Activated CD8-positive, alpha-beta T cell treated with anti-CD3 and anti-CD28 coated beads, Interleukin-2, amount 10 ng/mL, durations not matched to agents 7 days and 5 days (primary cell): ENCODE measurements around the gene IFT81. TPM values are rescaled to one million over a fixed set of nuclear protein-coding genes. Genes with fewer than 3 reads are reported as not detected.

Experiments
- ATAC-seq: fragments of 150-1000 bp; cut with Tn5 transposase; one replicate; pipeline ENCODE4 v1.10.0; 2021; ENCODE audit warnings: moderate library complexity
- CTCF ChIA-PET: fragments of 350-600 bp; sonication (Branson Sonifier 250); formaldehyde crosslinking; loops from one replicate; lab custom pipeline; 2021; ENCODE audit warnings: antibody characterized with exemption; lab: Charles Lee
- POLR2A ChIA-PET: fragments of 350-600 bp; sonication (Branson Sonifier 250); formaldehyde crosslinking; loops from one replicate; lab custom pipeline; 2021; ENCODE audit warnings: antibody characterized with exemption; lab: Charles Lee
- DNase-seq: peaks from one replicate; pipeline ENCODE4 v3.0.0-alpha.2; 2020
- H3K27ac Mint-ChIP-seq: one replicate; pipeline ENCODE4 v1.8.0; 2021; ENCODE audit warnings: mild to moderate bottlenecking, mixed read lengths
- H3K27me3 Mint-ChIP-seq: one replicate; pipeline ENCODE4 v1.8.0; 2021; ENCODE audit warnings: low read depth, mixed read lengths
- H3K36me3 Mint-ChIP-seq: one replicate; pipeline ENCODE4 v1.8.0; 2021; ENCODE audit warnings: low read depth, mixed read lengths
- H3K4me1 Mint-ChIP-seq: one replicate; pipeline ENCODE4 v1.8.0; 2021; ENCODE audit warnings: low read depth, mixed read lengths
- H3K4me3 Mint-ChIP-seq: one replicate; pipeline ENCODE4 v1.8.0; 2021; ENCODE audit warnings: mild to moderate bottlenecking, mixed read lengths
- H3K9me3 Mint-ChIP-seq: one replicate; pipeline ENCODE4 v1.8.0; 2022; ENCODE audit warnings: mixed read lengths; ENCODE audit not compliant: insufficient read depth
- total RNA-seq, 2 experiments: library from RNA; stranded (reverse); gene quantifications; one replicate each; pipeline ENCODE4 v1.2.3, GENCODE V29; 2021

The IFT81 gene
- total RNA-seq, 2 experiments from 2014 or later: 1.5 to 2.1 TPM

DNA sequence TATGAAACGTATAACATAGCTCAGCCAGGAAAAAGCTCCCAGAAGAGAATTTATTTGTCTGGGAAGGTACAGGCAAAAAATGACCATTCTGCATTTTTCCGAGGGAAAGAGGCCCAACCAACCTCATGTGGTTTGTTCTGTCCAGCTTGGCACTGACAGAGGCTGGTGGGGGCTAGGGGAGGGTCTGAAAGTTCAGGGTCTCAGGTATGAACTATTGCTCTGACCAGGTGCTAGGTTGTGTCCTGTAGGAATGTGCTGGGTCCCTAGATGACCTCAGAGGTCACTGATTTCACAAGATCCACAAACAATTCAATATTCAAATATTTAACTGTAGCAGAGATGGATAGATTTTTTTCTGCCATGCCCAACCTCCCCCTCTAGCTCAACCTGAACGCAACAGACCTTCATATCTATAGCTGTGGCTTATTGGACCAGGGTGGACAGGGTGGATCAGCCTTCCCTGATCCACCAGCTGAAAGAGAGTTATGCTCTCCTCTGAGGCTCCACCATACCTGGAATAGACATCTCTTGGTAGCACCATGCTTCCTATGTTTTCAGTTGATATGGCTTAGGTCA is 32.9 kb upstream of the IFT81 start:
- Mint-ChIP-seq H3K36me3 (no peaks in the 10 kb centered on the region), H3K27ac (no peak overlapping the region), H3K27me3 (peaks cover 28% of the 10 kb centered on the region), H3K4me3 (no peak overlapping the region), H3K4me1 (no peaks in the 10 kb centered on the region), H3K9me3 (no peaks in the 10 kb centered on the region)
- ATAC-seq: no peak
- CTCF ChIA-PET: interaction anchor here (2.0 kb wide), 1 partner anchor 9 kb away, joined by 11 read pairs; no protein-coding TSS in a partner anchor
- DNase-seq: no peak
- POLR2A ChIA-PET: no interaction called here

DNA sequence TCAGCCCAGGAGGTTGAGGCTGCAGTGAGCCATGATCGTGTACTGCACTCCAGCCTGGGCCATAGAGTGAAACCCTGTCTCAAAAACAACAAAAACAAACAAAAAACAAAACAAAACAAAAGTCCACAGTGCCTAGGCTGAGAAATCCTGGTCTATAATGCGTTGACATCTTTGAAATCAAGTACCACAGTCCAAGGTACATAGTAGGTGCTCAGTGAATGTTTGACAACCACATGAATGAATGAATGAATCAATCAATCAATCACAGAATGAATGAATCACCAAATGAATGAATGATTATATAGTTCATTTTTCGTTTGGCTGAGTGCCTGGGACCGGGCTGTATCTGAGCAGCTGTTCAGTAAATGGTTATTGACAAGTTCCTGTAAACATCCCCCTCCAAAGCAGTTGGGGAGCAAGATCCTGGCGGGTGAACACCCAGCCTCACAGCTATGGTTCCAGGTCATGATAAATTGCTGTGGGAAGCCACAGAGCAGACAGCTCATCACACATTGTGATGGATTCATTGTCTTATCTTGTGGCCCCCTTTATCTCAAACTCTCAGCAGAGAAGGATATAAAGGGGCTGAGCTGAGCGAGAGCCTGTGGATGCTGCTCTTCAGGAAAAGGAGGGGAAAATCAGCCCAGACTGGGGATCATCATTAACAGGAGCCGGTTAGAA is 30.4 kb upstream of the IFT81 start:
- ChIA-PET CTCF (interaction anchor here (0.9 to 1.6 kb wide), 2 partner anchors 11 to 337 kb away, joined by 3 read pairs; no protein-coding TSS in a partner anchor), POLR2A (no interaction called here)
- no peak overlapping the region for H3K27ac Mint-ChIP-seq
- H3K36me3 Mint-ChIP-seq: no peaks in the 10 kb centered on the region
- no peak for ATAC-seq
- H3K4me3 Mint-ChIP-seq: no peak overlapping the region
- H3K27me3 Mint-ChIP-seq: peaks cover 26% of the 10 kb centered on the region
- no peak for DNase-seq
- H3K9me3 Mint-ChIP-seq: no peaks in the 10 kb centered on the region
- H3K4me1 Mint-ChIP-seq: no peaks in the 10 kb centered on the region

DNA sequence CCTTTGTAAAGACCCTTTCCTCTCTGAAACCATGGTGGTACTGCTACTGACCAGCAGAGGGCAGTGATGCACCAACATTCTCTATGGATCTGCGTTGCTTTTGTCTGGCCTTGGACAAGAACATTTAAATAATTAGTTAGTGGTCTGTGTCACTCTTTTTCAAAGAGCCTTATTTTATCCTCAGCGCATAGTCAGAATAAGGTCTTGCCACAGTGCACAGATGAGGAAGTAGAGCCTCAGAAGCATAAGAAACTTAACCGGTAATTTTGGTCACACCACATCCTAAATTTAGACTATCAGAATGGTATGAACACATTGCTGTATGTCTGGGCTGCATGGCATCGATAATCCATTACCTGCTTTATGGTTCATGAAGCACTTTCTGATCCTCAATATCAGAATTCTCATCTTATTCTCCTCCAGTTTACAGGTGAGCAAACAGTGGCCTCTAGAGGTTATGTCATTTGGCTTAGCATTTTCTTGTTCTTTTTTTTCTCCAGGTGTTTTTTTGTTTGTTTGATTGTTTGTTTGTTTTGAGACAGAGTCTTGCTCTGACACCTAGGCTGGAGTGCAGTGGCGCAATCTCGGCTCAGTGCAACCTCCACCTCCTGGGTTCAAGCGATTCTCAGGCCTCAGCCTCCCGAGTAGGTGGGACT is 23.7 kb upstream of the IFT81 start:
- H3K36me3 Mint-ChIP-seq: no peaks in the 10 kb centered on the region
- peaks cover 16% of the 10 kb centered on the region for H3K4me1 Mint-ChIP-seq
- H3K27me3 Mint-ChIP-seq: no peaks in the 10 kb centered on the region
- H3K27ac Mint-ChIP-seq: peak overlapping the region; percentile 44
- ChIA-PET POLR2A (no interaction called here), CTCF (interaction anchor here (0.7 to 4.9 kb wide), 16 partner anchors 10 to 502 kb away, joined by 3 to 37 read pairs (median 4); partner anchors contain the start of gene ARPC3)
- no peak overlapping the region for H3K4me3 Mint-ChIP-seq
- no peaks in the 10 kb centered on the region for H3K9me3 Mint-ChIP-seq
- DNase-seq (peak; percentile 76), ATAC-seq (peak; percentile 69)

DNA sequence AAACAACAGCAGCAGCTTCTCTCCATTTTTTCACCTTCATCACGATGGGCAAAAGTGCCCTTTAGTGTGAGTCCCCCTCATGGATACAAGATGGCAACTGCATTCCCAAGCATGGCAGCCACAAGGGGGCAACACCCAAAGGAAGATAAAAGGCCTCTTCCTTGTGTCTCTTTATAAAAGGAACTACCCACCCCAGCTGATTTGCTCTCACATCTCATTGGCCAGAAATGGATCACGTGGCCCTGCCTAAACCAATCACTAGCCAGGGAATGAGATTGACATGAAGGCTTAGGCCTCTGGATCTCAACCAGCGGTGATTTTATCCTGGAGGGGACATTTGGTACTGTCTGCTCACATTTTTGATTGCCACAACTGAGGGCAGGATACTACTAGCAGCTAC is 21.9 kb upstream of the IFT81 start:
- CTCF ChIA-PET: interaction anchor here (0.8 to 4.9 kb wide), 13 partner anchors 10 to 500 kb away, joined by 3 to 37 read pairs (median 4); partner anchors contain the start of genes ANKRD13A and ARPC3
- H3K27me3 Mint-ChIP-seq: peaks cover 6% of the 10 kb centered on the region
- ATAC-seq (peak; percentile 59), DNase-seq (peak; percentile 54)
- peaks cover 16% of the 10 kb centered on the region for H3K4me1 Mint-ChIP-seq
- H3K27ac Mint-ChIP-seq: no peak overlapping the region
- H3K36me3 Mint-ChIP-seq: no peaks in the 10 kb centered on the region
- H3K9me3 Mint-ChIP-seq: no peaks in the 10 kb centered on the region
- no peak overlapping the region for H3K4me3 Mint-ChIP-seq
- POLR2A ChIA-PET: interaction anchor here (1.6 kb wide), 1 partner anchor 127 kb away, joined by 4 read pairs; no protein-coding TSS in a partner anchor

DNA sequence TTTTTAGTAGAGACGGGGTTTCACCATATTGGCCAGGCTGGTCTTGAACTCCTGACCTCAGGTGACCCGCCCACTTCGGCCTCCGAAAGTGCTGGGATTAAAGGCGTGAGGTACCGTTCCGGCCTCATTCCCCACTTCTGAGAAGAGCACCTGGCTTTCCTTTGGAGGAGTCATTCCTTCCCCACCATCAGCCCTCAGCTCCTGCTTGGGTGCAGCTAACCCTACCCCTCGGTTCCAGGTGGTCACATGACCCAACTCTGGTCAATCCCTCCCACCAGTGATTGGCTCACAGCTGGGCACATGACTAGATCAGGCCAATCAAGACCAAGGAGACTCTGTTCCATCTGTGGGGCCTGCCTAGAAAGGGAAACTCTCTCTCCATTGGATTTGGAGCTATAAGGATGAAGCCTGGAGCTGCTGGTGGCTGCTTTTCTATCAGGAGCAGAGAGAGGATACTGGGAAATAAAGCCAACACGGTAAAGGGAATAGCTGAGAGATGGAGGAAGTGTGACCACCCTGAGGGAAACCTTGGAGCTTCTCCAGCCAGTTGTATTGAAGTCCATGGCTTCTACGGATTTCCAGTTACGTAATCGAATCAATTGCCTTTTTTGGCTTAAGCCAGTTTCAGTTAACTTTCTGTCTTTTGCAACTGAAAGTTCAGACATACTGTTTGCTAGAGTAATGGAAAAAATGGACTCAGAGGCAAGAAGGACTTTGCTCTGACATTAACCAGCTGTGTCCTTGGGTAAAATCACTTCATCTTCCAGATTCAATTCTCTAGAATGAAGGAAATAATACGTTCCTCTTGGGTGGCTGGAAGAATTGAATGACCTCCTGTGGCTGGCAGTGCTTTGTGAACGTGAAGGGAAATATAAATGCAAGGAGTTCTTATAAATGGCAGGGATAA is 19.7 kb upstream of the IFT81 start:
- POLR2A ChIA-PET: no interaction called here
- Mint-ChIP-seq H3K36me3 (no peaks in the 10 kb centered on the region), H3K27me3 (peaks cover 12% of the 10 kb centered on the region), H3K4me3 (no peak overlapping the region), H3K4me1 (peaks cover 16% of the 10 kb centered on the region), H3K9me3 (no peaks in the 10 kb centered on the region), H3K27ac (no peak overlapping the region)
- DNase-seq (no peak), ATAC-seq (no peak)
- CTCF ChIA-PET: interaction anchor here (0.7 to 4.9 kb wide), 5 partner anchors 11 to 327 kb away, joined by 3 to 37 read pairs (median 3); no protein-coding TSS in a partner anchor

DNA sequence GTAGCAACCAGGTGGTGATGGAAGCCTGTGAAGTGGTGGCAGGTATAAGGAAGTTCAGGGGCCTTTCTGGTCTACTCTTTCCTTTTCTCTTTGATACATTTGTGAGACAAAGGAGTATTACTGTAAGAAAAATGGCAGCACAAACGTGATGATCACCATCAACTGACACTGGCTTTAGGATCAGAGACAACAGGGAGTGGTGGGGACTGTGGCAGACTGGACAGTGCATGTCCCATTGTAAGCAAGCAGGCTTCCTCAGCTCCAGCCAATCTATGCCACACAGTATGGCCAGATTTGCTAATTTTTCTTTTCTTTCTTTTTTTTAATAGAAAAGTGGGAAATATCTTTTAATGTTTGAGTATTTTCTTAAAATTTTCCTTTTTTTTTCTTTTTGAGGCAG is 19.0 kb upstream of the IFT81 start:
- Mint-ChIP-seq H3K36me3 (no peaks in the 10 kb centered on the region), H3K9me3 (no peaks in the 10 kb centered on the region), H3K27ac (no peak overlapping the region), H3K27me3 (peaks cover 12% of the 10 kb centered on the region), H3K4me3 (no peak overlapping the region), H3K4me1 (peaks cover 14% of the 10 kb centered on the region)
- ChIA-PET CTCF (interaction anchor here (1.0 to 4.9 kb wide), 5 partner anchors 11 to 326 kb away, joined by 3 to 37 read pairs (median 3); no protein-coding TSS in a partner anchor), POLR2A (no interaction called here)
- no peak for DNase-seq
- ATAC-seq: no peak

DNA sequence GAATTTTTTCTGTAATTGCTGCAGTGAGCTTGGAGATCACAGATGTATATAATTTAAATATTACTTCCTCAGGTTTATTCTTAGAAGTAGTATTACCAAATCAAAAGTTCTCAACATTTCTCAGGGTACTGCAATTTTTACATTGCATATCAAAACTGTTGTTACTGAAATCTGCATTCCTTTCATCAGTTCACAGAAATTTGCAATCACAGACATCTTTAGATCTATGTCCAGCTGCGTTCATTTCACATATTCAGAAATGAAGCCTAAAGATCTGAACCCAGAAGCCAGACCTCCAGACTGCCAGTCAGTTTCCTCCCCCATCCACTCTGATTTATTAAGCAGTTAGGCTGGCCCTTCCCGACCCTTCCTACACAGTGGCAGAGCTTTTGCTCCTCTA is 18.2 kb upstream of the IFT81 start:
- ATAC-seq (no peak), DNase-seq (no peak)
- Mint-ChIP-seq H3K27me3 (peaks cover 12% of the 10 kb centered on the region), H3K27ac (no peak overlapping the region), H3K4me1 (peaks cover 7% of the 10 kb centered on the region), H3K4me3 (no peak overlapping the region), H3K9me3 (no peaks in the 10 kb centered on the region), H3K36me3 (no peaks in the 10 kb centered on the region)
- CTCF ChIA-PET: interaction anchor here (1.3 kb wide), 1 partner anchor 325 kb away, joined by 3 read pairs; no protein-coding TSS in a partner anchor
- POLR2A ChIA-PET: no interaction called here

DNA sequence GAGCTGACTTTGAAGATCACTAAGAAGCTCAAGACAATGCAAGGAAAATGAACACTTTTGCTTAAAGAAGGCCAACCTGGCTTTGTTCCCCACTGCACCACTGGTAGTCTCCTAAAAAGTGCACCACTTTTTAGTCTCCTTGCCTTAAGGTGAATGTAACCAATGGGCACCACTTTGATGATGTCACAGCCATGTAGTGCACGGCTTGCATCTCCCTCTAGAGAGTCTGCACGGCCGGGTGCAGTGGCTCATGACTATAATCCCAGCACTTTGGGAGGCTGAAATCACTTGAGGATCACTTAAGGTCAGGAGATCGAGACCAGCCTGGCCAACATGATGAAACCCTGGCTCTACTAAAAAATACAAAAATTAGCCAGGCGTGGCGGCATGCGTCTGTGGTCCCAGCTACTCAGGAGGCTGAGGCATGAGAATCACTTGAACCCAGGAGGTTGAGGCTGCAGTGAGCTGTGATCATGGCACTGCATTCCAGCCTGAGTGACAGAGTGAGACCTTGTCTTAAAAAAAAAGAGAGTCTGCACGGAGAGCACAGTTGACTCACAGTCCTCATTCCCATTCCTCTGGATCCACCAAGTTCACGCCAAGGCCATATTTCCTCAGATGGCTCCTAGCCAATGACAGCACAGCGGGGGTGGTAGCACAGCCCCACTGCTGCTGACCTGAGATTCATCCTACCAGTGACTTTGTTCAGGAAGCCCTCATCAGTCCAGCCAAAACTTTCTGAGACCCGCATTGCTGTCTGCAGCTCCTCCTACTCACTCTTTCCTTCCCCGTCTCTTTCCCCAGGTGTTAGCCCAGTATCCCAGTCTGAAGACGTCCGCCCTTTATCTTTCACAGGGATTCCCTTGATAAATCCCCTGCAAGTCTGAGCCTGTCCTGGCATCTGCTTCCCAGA is 16.5 kb upstream of the IFT81 start:
- Mint-ChIP-seq H3K4me1 (no peaks in the 10 kb centered on the region), H3K27me3 (peaks cover 14% of the 10 kb centered on the region), H3K4me3 (no peak overlapping the region), H3K9me3 (no peaks in the 10 kb centered on the region), H3K36me3 (no peaks in the 10 kb centered on the region), H3K27ac (no peak overlapping the region)
- DNase-seq (no peak), ATAC-seq (no peak)
- CTCF ChIA-PET: interaction anchor here (1.0 kb wide), 1 partner anchor 324 kb away, joined by 3 read pairs; no protein-coding TSS in a partner anchor
- POLR2A ChIA-PET: no interaction called here

DNA sequence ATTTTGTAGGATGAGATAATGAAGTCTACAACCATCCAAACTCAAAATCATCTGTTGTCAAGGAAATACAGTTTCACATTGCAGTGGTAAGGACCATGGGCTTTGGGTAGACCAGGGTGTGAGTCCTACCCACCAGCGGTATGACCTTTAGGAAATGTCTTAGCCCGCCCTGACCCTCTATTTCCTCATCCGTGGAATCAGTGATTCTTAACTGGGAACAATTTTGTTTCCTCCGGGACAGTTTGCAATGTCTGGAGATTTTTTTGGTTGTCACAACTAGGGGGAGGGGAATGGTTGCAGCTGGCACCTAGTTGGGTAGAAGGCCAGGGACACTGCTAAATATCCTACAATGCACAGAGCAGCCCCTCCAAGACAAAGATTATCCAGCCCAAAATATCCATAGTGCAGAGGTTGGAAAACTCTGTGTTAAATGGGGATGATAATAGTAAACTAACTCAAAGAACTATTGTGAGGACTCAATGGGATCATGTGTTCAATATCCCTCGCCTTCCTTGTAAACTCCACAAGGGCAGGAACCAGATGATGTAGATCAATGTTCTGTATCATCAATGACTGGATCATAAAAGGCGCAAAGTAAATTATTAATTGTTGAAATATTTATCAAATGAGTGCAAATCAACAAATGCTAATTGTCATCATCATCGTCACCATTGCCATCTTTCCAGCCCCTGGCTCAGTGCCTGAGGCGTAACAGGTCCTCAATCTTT is 15.7 kb upstream of the IFT81 start:
- POLR2A ChIA-PET: no interaction called here
- CTCF ChIA-PET: no interaction called here
- ATAC-seq: no peak
- H3K9me3 Mint-ChIP-seq: no peaks in the 10 kb centered on the region
- no peaks in the 10 kb centered on the region for H3K36me3 Mint-ChIP-seq
- H3K4me3 Mint-ChIP-seq: no peak overlapping the region
- H3K4me1 Mint-ChIP-seq: no peaks in the 10 kb centered on the region
- no peak overlapping the region for H3K27ac Mint-ChIP-seq
- no peak for DNase-seq
- H3K27me3 Mint-ChIP-seq: peaks cover 17% of the 10 kb centered on the region
